CMK (cell line): ENCODE data around the gene ACSM5.

ENCODE experiments used
- DNase-seq: peaks from one replicate; pipeline ENCODE4 v3.0.0-alpha.2; 2010; ENCODE audit warnings: low read depth

ACSM5 gene

DNA sequence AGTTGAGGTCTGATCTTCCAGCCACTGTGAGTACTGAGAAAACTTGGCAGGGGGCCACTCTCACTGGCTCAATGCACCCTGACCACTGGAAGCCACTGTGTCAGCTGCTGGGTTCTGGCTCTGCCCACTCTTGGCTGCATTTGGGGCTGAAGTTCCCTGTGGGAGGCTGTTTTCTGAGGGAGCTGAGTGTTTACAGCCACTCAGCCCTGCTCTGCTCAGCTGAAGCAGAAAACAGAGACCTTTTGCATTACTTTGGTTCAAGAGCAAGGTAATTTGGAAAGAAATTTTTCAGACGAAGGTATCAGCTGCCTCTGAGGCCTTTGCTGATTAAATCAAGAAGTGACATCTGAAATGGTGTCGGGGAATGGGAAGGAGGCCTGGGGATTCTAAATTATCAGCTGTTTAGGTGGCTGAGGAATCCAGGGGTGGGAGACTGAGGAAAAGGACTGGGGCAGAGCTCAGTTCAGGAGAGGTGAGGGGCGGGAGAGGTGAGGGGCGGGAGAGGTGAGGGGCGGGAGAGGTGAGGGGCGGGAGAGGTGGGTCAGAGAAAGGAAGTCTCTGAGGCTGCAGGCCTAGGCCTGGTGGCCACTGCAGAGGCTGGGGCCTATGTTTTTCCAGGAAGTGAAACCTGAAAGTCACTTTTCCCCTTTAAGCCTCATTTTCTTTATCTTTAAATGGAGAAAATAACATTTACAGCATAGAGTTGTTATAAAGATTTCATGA is at the start of gene ACSM5:
Gene ACSM5 (plus strand): TSS at position 137 of the 723 bp plus-strand sequence. CDS start 1,951 bp downstream, outside the sequence.
- no peak for DNase-seq

DNA sequence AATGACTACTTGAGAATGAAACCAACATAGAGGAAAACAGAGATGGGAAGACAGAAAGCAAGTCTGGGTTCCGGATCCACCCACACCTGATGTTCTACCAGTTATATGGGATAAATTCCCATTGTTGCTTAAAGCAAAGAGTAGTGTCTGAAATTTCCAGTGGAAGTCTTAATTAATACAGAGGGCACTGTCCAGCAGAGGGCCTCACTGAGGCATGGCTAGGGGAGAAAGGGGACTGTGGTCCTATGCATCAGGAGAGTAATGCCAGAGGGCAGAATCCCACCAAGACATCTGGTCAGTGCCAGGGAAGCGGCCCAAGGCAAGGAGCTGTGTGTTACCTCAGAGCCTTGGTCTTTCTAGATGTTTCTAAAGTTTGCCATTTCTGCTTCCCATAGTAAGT is 49.3 kb upstream of the ACSM5 start:
- no peak for DNase-seq

GRCh38 chr16:20363191-20363590 is 46.1 kb upstream of the ACSM5 start:
- DNase-seq = no peak

- no peak for DNase-seq
These were observed 45.3 kb upstream of the ACSM5 start for GRCh38 chr16:20364051-20364450.

DNA sequence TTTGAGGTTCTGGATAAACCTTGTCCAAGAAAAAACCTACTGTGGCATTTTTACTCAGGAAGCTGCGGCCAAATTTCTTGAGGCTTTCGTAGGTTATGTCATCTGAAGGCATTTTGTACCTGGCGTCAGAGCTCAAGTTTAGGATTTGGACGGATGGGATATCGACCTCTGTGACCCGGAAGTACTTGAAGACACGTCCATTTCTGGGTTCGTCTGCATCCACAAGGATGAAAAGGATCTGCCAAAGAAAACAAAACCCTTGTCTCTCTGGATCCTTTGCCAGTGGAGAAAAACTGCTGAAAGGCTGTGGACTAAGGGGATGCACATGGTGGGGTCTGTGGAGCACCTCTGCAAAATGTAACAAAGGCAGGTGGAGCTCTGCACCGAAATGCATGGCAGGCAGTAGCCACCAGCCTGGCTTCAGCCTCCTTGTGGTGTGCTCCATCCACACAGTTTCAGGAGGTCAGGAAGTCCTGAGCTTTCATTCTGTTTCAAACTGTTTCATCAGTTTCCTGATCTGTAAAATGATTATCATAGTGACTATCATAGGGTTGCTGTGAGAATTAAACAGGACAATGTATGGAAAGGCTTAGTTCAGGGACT is 39.8 kb upstream of the ACSM5 start:
- DNase-seq = no peak

DNA sequence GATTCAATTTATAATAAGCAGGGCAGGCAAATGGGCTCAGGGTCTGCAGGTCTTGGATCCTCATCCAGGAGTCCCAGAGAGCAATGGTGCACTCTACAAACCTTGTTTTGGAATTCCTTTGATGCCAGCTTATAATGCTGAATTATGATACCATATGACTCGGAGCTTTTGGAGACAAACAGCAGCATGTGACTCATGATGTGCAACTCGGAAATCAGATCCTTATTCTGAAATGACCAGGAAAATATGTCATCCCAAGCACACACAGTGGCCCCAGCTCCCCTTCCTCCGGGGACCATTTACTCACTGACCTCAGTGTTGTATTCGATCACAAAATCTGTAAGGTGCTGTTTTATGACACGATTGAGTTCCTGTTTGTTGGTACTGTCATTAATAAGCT is 36.6 kb upstream of the ACSM5 start:
- no peak for DNase-seq

- no peak for DNase-seq
These were observed 32.2 kb upstream of the ACSM5 start for GRCh38 chr16:20377181-20377580.

GRCh38 chr16:20380782-20381181 is 28.6 kb upstream of the ACSM5 start:
- DNase-seq = no peak

GRCh38 chr16:20382202-20382948 is 27.0 kb upstream of the ACSM5 start:
- no peak for DNase-seq

GRCh38 chr16:20383106-20384029 is 26.0 kb upstream of the ACSM5 start:
- DNase-seq = peak; percentile 55

- peak; percentile 17 for DNase-seq
These were observed 23.2 kb upstream of the ACSM5 start for GRCh38 chr16:20385844-20386832.

DNA sequence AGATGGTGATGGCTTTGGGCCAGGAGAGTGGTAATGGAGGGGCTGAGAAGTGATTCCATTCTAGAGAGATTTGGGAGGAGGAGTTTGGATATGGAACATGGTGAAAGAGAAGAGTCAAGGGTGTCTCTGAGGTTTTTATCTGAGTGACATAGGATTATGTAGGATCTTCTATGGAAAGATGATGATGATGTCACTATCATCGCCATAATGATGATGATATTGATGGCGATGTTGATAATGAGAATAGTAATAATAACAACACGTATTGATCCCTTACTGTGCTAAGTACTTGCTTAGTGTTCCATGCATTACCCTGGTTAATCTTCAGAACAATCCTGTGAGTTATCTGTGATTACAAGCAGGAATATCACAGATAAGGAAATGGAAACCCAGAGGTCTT is 21.4 kb upstream of the ACSM5 start:
- no peak for DNase-seq

- DNase-seq = no peak
These were observed 20.5 kb upstream of the ACSM5 start for GRCh38 chr16:20388854-20389253.

GRCh38 chr16:20391045-20391444 is 18.3 kb upstream of the ACSM5 start:
- DNase-seq = no peak

DNA sequence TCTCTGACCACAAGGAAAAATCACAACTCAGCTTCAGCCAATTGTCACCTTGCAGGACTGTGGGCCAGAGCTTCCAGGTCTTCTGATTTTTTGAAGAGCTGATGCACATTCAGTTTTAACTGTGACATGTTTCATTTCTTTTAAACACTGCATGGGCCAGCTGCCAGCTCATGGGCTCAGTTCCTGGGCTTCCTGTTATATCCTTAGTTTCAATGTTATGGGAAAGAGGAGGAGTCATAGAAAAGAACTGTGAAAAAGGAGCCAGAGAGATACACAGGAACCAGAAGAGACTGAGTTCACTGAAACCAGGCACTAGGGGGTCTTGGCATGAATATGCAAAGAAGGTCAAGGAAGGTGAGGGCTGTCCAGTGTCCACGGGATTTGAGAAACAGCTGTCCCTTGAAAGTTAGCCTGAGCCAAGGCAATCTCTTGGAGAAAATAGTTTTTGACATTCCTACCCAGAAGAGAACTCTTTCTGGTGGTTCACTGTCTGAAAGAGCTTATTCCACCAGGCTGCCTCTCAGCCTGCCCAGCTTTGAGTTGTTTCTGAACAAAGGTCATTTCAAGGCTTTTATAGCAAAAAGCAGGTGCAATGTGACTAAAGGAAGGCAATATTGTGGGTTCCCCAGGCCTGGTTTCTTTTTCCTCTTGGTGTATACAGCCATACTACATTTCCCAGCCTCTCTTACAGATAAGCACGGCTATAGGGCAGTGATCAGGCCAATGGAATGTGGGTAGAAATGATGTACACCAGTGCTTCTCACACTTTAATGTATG is 15.3 kb upstream of the ACSM5 start:
- no peak for DNase-seq

GRCh38 chr16:20395946-20396345 is 13.4 kb upstream of the ACSM5 start:
- DNase-seq = no peak

- no peak for DNase-seq
These were observed 12.4 kb upstream of the ACSM5 start for GRCh38 chr16:20396846-20397467.

GRCh38 chr16:20397468-20398074 is 11.8 kb upstream of the ACSM5 start:
- no peak for DNase-seq

DNA sequence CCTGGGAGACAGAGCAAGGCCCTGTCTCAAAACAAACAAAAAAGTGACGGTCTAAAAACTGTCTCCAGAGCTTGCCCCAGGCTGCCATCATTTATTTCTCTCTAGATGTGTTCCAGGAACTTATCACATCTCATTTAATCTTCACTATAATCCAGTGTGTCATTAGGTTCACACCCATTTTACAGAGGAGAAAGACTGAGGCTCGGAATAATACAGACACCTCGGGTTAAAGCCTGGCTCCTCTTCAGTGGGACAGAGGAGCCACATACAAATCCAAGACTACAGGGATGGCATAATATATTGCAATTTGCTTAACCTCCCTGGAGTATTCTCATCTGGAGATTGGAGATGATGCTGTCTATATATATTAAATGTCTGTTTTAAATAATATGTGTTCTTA is 10.7 kb upstream of the ACSM5 start:
- DNase-seq = no peak
